ENCODE measurements around the gene MUC13.

MUC13 gene

DNA sequence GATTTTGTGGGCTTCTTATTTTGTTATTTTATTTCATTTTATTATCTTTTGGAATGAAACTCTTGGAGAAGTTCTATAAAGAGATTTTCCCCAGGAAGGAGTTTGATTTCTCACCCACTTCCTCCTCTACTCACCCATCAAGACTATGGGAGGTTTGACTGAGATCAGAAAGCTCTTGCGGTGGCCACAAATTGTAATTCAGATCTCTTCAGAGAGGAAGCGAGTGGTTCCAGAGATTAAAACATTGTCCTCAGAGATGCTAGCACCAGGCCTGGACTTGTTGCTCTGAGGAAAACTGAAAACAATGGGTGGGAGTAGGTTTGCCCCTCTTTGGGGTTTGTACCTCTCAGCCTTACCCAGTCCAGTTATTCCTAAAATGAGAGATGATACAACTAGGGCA, 8.1 kb upstream of the MUC13 start:
- no peak for DNase-seq (ENCODE audit: low spot score)

DNA sequence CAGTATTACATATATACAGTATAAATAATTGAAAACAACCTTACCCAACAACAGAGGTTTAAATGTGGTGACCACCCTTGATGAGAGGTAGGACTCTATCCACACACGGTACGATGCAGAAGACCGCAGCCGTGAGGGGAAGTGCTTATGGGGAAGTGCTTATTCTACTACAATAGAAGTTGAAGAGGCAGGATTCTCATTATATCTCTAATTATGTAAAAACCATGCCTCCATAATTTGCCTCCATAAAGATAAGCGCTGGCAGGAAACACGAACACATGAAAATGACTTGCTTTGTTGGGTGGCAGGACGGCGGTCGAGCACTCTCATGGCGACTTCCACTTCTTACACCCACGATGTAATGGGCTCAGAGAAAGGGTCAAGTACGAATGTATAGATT, 7.2 kb upstream of the MUC13 start:
- no peak for DNase-seq (ENCODE audit: low spot score)

- DNase-seq (ENCODE audit: low spot score) = no peak
These were observed 5.1 kb upstream of the MUC13 start for GRCh38 chr3:124939661-124940060.

DNA sequence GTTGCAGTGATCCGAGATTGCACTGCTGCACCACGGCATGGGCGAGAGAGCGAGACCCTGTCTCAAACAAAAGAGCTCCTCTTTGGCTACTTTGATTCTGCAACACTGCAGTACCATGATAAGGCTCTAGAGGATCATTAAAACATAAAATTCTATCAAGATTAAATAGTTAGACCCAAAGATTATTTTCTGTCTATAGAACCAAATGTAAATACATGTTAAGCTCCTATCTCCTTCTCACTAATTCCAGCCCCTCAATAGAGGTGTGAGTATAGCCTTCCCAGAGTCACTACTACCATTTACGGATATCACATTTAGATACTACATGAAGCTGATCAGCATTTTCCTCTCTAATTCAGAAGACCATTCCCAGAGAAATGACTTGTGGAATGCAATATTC, 4.3 kb upstream of the MUC13 start:
- no peak for DNase-seq (ENCODE audit: low spot score)

DNA sequence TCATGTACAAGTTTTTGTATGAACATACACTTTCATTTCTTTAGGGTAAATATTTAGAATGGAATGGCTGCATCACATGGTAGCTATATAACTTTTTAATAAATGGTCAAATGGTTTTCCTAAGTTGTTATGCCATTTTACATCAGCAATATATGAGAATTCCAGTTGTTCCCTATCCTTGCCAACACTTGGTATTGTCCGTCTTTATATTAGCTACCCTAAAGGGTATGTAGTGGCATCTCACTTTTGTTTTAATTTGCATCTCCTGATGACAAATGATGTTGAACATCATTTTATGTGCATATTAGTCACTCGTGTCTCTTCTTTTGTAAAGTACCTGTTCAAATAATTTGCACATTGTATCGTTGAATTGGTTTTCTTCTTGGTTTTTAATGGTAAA, 2.5 kb upstream of the MUC13 start:
- DNase-seq (ENCODE audit: low spot score) = no peak

GRCh38 chr3:124935794-124936542, 1.4 kb upstream of the MUC13 start:
- DNase-seq (ENCODE audit: low spot score) = no peak

- no peak for DNase-seq (ENCODE audit: low spot score)
These were observed 713 bp upstream of the MUC13 start for GRCh38 chr3:124935264-124935663.

GRCh38 chr3:124928333-124929202, 6.0 kb downstream of the MUC13 start:
- DNase-seq (ENCODE audit: low spot score) = peak; percentile 70

DNA sequence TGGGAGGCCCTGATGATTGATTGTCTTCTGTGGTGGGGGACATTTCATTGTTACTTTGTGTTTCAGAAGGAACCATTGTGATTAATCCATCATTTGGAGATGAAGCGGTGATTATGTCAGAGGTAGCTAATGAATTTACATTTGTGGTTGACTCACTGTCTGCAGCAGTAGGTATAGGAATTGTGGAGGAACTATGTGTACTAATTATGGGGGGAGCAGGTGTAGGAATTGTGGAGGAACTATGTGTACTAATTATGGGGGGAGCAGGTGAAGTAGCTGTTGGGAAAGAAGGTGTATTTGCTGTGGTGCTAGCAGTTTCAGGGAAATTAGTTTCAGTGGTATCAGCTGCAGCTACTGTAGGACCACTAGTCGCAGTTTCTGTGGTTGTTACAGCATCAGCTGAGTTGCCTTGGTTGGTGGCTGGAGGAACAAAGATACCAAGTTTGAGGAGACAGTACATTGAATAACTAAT, 6.9 kb downstream of the MUC13 start:
- no peak for DNase-seq (ENCODE audit: low spot score)

- peak; percentile 17 for DNase-seq (ENCODE audit: low spot score)
These were observed 8.0 kb downstream of the MUC13 start for GRCh38 chr3:124926426-124927101.

DNA sequence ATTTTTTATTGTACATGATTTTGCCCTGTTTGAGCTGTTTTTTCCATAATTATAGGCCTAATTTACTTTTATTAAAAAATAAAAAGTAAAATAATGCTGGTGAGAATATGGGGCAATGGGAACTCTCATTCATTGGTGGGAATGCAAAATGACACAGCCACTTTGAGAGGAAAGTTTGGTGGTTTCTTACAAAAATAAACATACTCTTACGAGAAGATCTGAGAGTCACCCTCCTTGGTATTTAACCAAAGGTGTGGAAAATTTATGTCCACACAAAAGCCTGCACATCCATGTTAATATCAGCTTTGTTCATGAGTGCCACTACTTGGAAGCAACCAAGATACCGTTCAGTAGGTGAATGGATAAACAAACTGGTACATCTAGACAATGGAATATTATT, 9.8 kb downstream of the MUC13 start:
- no peak for DNase-seq (ENCODE audit: low spot score)

DNA sequence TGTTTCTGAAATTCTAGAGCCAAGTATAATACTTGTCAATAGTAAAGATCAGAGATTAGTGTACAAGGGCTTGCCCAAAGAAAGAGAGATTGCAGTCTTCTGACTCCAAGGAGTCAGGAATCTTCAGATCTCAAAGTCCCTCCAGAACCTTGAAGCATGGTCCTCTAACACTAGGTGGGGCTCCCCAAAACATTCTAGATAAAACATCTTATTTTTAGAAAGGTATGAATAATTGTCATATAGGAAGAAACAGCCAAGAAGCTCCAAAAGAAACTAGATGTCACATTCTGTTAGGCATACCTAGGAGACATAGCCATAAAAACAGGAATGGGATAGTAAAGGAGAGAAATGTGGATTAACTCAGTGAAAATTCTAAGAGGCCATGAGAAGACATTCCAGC, 10.7 kb downstream of the MUC13 start:
- no peak for DNase-seq (ENCODE audit: low spot score)

GRCh38 chr3:124920718-124921117, 13.8 kb downstream of the MUC13 start:
- peak; percentile 56 for DNase-seq (ENCODE audit: low spot score)

- no peak for DNase-seq (ENCODE audit: low spot score)
These were observed 14.8 kb downstream of the MUC13 start for GRCh38 chr3:124919756-124920155.

GRCh38 chr3:124918524-124918923, 16.0 kb downstream of the MUC13 start:
- no peak for DNase-seq (ENCODE audit: low spot score)

- DNase-seq (ENCODE audit: low spot score) = peak; percentile 40
These were observed 17.6 kb downstream of the MUC13 start for GRCh38 chr3:124916837-124917409.

DNA sequence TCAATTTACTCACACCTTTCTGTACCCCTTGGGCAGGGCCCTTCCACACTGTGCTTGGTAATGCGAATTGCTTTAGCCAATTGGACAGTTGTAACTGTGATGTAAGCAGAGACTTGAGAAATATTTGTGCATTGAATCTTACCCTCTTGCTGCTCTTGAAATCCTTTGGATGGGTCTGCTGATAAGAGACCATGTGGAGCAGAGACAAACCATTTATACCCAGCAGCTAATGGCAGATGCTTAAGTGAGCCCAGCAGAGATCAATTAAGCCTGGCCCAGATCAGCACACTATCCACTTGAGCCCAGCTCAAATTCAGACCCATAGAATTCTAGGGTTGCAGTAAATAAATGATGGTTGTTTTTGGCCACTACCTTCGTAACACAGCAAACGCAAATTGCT, 19.3 kb downstream of the MUC13 start:
- DNase-seq (ENCODE audit: low spot score) = no peak

DNA sequence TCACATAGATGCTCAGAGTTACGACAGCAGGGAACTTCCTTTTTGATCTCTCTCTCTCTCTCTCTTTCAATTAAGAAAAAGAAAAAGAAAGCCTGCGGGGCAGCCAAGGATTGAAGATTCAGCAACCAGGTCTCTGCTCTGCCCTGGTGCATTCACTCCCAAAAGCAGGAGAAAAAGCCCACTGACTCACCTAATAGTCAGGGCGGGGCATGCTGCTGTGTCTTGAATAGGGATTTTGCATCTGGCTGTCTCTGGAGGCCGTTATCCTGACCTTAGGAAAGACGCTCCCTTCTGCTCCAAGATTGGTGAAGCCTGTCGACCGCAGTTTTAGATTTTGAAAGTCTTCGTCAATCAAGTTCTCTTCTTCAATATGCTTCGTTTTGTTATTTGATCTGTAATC, 26.6 kb downstream of the MUC13 start:
- no peak for DNase-seq (ENCODE audit: low spot score)

DNA sequence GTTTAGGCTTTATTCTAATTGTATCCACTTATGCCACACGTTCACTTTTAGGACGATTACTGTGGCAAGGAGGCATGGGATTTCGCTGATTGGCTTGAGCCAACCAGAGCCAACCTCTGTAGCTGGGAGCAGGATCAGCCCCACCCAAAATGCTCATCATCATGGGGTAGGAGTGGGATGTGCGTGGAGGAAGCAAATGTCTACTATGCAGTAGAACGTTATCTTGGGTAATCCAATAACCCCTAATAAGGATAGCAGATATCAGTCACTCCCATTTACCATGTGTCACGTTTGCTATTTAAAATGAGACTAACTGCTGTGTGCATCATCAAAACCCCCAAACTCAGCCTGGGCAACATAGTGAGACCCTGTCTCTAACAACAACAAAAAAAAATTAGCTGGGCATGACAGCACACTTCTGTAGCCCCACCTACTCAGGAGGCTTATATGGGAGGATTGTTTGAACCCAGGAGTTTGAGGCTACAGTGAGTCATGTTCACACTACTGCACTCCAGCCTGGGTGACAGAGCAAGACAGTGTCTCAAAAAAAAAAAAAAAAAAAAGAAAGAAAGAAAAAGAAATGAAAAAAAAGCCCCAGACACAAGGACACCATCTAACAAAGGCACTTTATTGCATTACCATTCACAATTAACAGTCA, 29.6 kb downstream of the MUC13 start:
- no peak for DNase-seq (ENCODE audit: low spot score)

GRCh38 chr3:124903896-124904834, 30.4 kb downstream of the MUC13 start:
- no peak for DNase-seq (ENCODE audit: low spot score)
